ENCODE results near the gene HAPLN1.

HAPLN1 gene

DNA sequence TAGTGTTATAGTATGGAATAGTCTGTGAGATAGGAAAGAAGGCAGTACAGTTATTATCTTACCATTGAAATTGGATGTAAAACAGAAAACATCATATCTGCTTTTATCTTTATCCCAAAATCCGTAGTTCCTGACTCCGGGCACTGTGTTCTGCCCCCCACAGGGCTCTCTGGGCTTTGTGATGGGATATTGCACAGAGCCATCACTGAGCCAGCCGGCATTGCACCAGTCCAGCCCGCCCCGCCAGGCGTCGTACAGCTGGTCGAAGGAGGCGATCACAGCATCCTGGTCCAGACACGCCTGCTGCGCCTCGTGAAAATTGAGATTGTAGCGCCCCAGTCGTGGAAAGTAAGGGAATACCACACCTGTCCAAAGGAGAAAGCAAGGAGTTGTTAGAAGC lies 76.4 kb downstream of the HAPLN1 start:
- DNase-seq (ENCODE audit: low read depth in 1 of 2, low spot score in 1 of 2), result no peak

DNA sequence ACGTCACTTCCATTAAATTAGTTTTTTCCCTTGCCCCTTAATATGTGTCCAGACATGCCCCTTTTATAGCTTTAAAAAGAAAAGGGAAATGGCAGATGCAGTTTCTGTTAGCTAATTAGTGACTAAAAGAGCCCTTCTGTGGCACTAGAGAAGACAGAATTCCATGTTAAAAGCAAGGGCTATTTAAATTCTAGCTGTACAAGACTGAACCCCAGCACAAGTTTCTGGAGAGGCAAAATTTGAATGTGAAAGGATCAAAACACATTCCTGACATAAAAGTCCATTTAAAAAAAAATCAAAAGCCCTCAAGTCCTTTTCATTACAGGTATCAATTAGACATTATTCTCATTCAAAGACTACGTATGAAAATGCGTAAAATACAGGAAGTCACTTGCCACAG lies 78.7 kb downstream of the HAPLN1 start:
- no peak for DNase-seq (ENCODE audit: low read depth in 1 of 2, low spot score in 1 of 2)

DNA sequence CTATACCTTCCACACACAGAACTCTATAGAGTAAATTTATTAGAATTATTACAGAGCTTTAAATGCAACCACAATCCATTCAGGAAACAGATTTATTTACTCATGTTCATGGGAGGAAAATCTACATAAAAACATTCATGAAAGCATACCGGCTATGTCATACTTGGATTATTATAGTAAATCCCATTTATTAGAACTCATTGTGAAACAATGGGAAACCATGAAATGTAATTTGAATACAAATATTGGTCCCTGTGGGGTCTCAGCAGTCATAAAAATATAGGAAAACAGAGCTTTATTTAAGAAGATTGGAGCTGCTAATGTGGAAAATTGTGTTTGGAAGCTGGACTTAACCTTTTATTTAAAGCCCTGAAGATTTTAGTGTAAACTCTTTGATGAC lies 80.7 kb downstream of the HAPLN1 start:
- DNase-seq (ENCODE audit: low read depth in 1 of 2, low spot score in 1 of 2), result no peak

DNA sequence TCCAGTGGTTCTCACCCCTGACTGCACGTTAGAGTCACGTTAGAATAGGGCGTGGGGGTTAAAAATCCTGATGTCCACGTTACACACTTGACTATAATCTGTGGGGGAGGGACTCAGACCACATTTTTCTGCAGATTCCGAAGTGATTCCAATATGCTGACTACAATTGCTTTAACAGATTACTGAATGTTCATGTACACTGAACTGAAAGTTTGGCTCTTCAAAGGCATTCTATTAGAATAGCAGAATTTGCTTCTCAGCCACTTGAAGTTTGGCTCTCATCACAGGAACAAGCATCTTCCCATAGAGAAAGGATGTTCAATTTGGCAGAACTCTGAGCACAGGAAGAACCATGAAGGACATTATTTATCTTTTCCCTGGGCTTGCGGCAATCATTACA lies 84.5 kb downstream of the HAPLN1 start:
- no peak for DNase-seq (ENCODE audit: low read depth in 1 of 2, low spot score in 1 of 2)

DNA sequence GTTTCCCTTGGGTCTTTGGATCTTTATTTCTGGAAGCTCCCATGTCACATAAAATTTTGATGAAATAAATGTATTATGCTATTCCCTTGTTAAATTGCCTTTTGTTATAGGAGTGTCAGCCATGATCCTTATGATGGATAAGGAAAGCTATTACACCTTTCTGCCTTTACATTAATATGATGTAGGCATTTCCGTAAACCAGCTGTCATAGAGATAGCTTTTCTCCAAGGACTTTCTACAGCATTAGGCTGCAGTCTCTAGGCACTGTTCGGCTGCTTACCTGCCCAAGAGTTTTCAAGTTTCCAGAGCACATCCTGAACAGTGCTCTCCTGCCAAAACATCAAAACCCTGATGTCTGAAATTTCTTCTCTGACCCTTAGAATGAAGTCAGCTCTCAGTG lies 87.4 kb downstream of the HAPLN1 start:
- DNase-seq (ENCODE audit: low read depth in 1 of 2, low spot score in 1 of 2), result no peak

DNA sequence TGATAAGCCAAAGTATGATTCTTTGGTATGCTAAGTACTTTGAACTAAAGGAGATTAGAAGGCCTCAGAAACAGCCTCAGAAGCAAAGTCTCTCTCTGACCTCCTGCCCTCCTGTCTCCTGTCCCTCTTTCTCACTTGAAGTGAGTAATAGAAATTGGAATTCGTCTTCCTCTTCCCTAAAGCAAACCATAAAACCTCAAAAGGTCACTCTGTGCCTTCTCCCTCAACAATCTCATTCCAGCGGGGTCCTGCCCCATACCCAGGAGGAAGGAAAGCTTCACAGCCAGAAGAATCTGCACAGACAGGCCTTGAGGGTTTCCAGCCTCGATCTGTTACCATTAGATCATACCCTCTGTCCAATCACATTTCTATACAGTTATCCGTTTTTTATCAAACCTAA lies 87.8 kb downstream of the HAPLN1 start:
- no peak for DNase-seq (ENCODE audit: low read depth in 1 of 2, low spot score in 1 of 2)

DNA sequence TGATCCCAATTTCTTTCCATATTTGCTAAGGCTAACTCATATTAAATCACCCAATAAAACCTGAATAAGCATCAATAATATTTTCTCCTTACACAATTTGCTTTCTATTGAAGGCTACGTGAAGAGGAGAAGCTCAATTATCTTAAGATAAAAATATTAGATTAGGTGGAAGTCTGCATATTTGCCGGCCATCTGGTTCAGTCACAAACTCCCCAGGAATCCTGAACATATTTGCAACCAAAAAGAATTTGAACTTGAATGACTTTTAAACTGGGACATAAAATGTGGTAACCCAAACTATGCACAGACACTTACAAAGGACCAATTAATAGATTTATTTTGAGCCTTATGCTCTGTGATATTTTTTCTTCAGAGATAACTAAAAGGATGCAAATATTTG lies 92.3 kb downstream of the HAPLN1 start:
- DNase-seq (ENCODE audit: low read depth in 1 of 2, low spot score in 1 of 2), result no peak

DNA sequence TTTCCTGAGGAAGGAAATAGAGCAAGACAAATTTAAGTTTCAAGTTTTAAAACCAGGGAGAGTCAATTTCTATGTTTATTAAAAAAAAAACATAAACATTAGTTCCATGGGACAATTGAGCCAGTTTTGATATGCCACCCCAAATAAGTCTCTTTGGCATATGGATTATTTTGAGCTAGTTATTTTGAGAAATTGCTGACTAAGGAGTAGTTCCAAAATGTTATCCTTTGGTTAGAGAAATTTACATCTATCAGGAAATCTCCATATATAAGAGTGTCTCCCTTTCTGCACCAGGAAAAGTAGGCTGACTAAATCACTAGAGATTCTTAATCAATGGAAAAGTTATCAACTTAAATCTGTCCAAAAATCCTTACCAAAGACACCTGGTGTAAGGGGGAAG lies 105.8 kb downstream of the HAPLN1 start:
- no peak for DNase-seq (ENCODE audit: low read depth in 1 of 2, low spot score in 1 of 2)

DNA sequence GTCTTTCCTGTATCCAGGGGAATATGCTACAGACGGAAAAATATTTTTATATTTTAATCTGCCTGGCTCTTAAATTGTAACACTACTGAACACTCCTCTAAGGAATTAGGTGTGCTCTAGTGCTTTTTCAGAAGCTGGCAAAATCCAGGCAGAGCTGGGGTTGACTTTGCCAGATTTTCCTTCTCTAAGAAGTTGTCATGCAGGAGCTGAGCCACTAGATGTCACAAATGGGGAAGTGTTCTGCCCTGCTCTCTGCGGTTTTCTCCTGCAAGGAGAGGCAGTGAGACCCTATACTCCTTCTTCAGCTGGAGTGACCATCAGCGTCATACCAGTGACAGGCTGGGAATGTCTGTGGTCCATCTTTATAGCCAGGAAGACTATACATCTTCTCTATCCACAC lies 112.5 kb downstream of the HAPLN1 start:
- DNase-seq (ENCODE audit: low read depth in 1 of 2, low spot score in 1 of 2), result no peak

DNA sequence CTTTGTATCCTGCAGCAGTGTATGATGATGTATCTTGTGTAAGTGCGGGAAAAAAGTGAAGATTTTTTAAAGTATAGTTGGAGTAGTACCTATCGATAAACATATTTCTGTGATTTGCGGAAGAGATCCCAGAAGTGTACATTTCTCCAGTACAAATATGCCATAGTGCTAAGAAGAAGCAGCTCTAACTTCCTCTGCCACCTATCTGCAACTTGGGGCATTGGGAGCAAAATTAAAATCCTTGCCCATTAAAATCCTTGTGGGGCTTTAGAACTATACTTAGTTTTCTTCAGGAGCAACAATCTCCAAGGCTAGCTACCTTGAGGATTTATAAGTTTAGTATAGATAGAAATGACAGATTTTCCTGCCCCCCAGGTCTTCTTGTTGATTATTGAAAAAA lies 125.4 kb downstream of the HAPLN1 start:
- DNase-seq (ENCODE audit: low read depth in 1 of 2, low spot score in 1 of 2), result no peak

DNA sequence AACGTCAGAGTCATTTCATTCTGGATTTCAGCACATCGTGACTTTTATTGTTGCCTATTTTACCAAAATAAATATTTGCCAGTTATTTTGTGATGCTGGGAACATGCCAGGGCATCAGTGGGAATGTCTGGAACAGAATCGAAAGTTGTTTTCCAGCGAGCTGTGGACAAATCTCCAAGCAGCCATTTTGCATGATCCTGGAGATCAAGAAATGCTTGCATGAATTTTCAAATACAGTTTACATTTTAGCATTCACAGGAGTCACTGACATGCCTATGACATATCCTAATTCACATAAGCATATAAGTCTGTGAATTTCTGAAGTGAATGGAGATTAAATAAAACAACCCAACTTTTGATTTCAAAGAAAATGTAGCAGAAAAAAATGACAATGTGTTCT lies 129.7 kb downstream of the HAPLN1 start:
- DNase-seq (ENCODE audit: low read depth in 1 of 2, low spot score in 1 of 2), result no peak

DNA sequence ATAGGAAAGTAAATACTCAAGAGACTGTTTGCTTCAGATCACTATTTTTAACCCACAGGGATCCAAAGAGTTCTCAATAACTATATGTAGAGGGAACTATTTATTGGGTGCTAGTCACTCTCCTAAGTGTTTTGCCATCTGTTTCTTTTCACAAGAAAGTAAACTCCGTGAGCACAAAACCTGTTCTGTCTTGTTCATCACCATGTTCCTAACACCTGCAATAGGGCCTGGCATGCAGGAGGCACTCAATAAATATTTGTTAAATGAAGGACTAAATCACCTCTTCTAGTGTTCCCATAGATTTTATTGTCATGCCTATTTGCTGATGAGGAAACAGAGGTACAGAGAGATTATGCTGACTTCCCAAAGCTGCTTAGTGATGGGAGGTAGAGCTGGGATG lies 130.9 kb downstream of the HAPLN1 start:
- DNase-seq (ENCODE audit: low read depth in 1 of 2, low spot score in 1 of 2), result no peak

Measured in activated T-helper 1 cell treated with anti-CD3 and anti-CD28 coated beads, Interleukin-2, amount 50 U/mL, for 16 hours (primary cell).